Keratinocyte (primary cell): Measurements from ENCODE around the gene TFAP2E. TPM values are rescaled to one million over a fixed set of nuclear protein-coding genes. Genes with fewer than 3 reads are reported as not detected.

Source experiments
- DNase-seq: peaks from one replicate; pipeline ENCODE4 v3.0.0-alpha.2; 2011; ENCODE audit warnings: low read depth, missing footprints, low spot score
- FAIRE-seq: peaks from 2 replicates; lab custom pipeline; 2011; peaks lifted over from hg19 to GRCh38; lab: Jason Lieb, UNC
- H2AFZ ChIP-seq: 2 replicates; pipeline ENCODE4 v1.6.0; 2012; ENCODE audit warnings: low read length, control low read depth, inconsistent platforms; ENCODE audit not compliant: control insufficient read depth
- H3K27ac ChIP-seq: 2 replicates; pipeline ENCODE4 v1.5.1; 2011; ENCODE audit warnings: low read length; ENCODE audit not compliant: control insufficient read depth, insufficient read depth
- H3K27me3 ChIP-seq: 3 replicates; pipeline ENCODE4 v1.6.0; 2011; ENCODE audit warnings: low read length; ENCODE audit not compliant: control insufficient read depth, insufficient read depth; ENCODE audit errors: extremely low read depth
- H3K36me3 ChIP-seq, 2 experiments: 2 replicates in 1 of 2; 3 replicates in 1 of 2; pipeline ENCODE4 v1.5.1; 2011; ENCODE audit warnings: low read length in 2 of 2, mild to moderate bottlenecking in 1 of 2; ENCODE audit not compliant: control insufficient read depth in 2 of 2, insufficient read depth in 2 of 2; ENCODE audit errors: extremely low read depth in 1 of 2
- H3K4me1 ChIP-seq: 3 replicates; pipeline ENCODE4 v1.5.1; 2011; ENCODE audit warnings: low read length; ENCODE audit not compliant: control insufficient read depth, insufficient read depth; ENCODE audit errors: extremely low read depth
- H3K4me2 ChIP-seq: 3 replicates; pipeline ENCODE4 v1.6.0; 2011; ENCODE audit warnings: low read depth, low read length; ENCODE audit not compliant: control insufficient read depth, insufficient read depth; ENCODE audit errors: extremely low read depth
- H3K4me3 ChIP-seq, 3 experiments: fragments of 200-600 bp in 1 of 3; sonication (generic) in 1 of 3; 2 replicates in 2 of 3; 3 replicates in 1 of 3; pipeline ENCODE4 v1.5.1; 2011 to 2016; ENCODE audit warnings: low read length in 3 of 3, mild to moderate bottlenecking in 3 of 3, control low read depth in 2 of 3, inconsistent platforms in 1 of 3, low read depth in 1 of 3, mixed read lengths in 1 of 3, mixed run types in 1 of 3, moderate library complexity in 1 of 3; ENCODE audit not compliant: control insufficient read depth in 2 of 3, insufficient read depth in 2 of 3; ENCODE audit errors: extremely low read depth in 1 of 3
- H3K79me2 ChIP-seq: 2 replicates; pipeline ENCODE4 v1.6.0; 2012; ENCODE audit warnings: low read length; ENCODE audit not compliant: control insufficient read depth, insufficient read depth
- H3K9ac ChIP-seq: 3 replicates; pipeline ENCODE4 v1.6.0; 2011; ENCODE audit warnings: low read length; ENCODE audit not compliant: control insufficient read depth, insufficient read depth; ENCODE audit errors: extremely low read depth
- H3K9me1 ChIP-seq: 3 replicates; pipeline ENCODE4 v1.6.0; 2011; ENCODE audit warnings: low read length; ENCODE audit not compliant: control insufficient read depth, insufficient read depth; ENCODE audit errors: extremely low read depth
- H3K9me3 ChIP-seq: 2 replicates; pipeline ENCODE4 v1.5.1; 2012; ENCODE audit warnings: low read depth, low read length; ENCODE audit not compliant: control insufficient read depth
- H4K20me1 ChIP-seq: 3 replicates; pipeline ENCODE4 v1.6.0; 2011; ENCODE audit warnings: low read length; ENCODE audit not compliant: control insufficient read depth, insufficient read depth; ENCODE audit errors: extremely low read depth
- EZH2 ChIP-seq: IDR thresholded peaks from one replicate; pipeline ENCODE4 v1.6.1; 2012; ENCODE audit warnings: inconsistent platforms, mild to moderate bottlenecking, low read length, moderate library complexity
- dilution Hi-C: fragments of 300-500 bp; cut with MboI; formaldehyde crosslinking; loops from one replicate; pipeline ENCODE4 v1.7.0; 2020; ENCODE audit warnings: low sequenced_read_pairs; ENCODE audit not compliant: extremely low pct_ligation_motif_present
- polyA plus RNA-seq, 5 experiments: library from polyadenylated mRNA; depleted of rRNA in 3 of 5; stranded (reverse) in 3 of 5; stranded (forward) in 1 of 5; unstranded in 1 of 5; fragments of >200 nt; gene quantifications; 1 replicate in 1 of 5; 2 replicates in 3 of 5; 3 replicates in 1 of 5; pipeline versions ENCODE4 v1.2.1 to v1.2.3, GENCODE V29; 2011 to 2012; ENCODE audit warnings: missing spikeins in 2 of 5, low read depth in 1 of 5, low replicate concordance in 1 of 5
- TF ChIP-seq, protein P1 (sequence below), 3 experiments: IDR thresholded peaks in 1 of 3; conservative IDR thresholded peaks in 1 of 3; optimal IDR thresholded peaks in 1 of 3; 2 replicates in 2 of 3; 3 replicates in 1 of 3; pipeline versions ENCODE3 to v1.5.1; 2011; ENCODE audit warnings: low read length in 3 of 3, mild to moderate bottlenecking in 3 of 3, moderate library complexity in 2 of 3, control low read depth in 1 of 3, inconsistent platforms in 1 of 3; ENCODE audit not compliant: insufficient read depth in 2 of 3; ENCODE audit errors: extremely low read depth in 1 of 3

Gene TFAP2E
- polyA plus RNA-seq, 1 donor (not counting 4 experiments of a cell fraction or from before 2014, with no cell fraction given): 0.26 TPM

DNA sequence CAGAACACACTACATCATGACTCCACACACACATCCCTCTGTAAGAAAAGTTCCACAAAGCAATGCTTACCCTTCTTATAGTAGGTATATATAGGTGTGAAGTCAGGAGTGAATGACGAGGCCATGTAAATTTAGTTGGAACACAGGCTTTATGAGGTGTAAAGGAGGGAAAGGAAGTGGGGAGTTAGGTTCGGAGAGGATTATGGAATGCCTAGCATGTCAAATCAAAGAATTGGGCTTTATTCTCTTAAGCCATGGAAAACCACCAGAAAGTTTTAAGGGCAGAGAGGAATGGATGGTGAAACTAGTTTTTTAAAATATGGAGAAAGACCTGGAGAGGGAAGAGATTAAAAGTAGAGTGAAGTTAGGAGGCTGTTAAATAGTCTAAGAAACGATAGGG, 26.3 kb downstream of the TFAP2E start:
- Histone ChIP-seq H3K4me1 (no peaks in the 10 kb centered on the region), H4K20me1 (no peaks in the 10 kb centered on the region), H3K36me3 (peaks cover 16 to 22% of the 10 kb centered on the region in 2 experiments), H3K9me3 (no peaks in the 10 kb centered on the region), H3K4me3 (no peak overlapping the region), H3K27me3 (no peaks in the 10 kb centered on the region), H3K79me2 (no peaks in the 10 kb centered on the region), H3K9me1 (no peaks in the 10 kb centered on the region), H3K9ac (no peak overlapping the region), H3K27ac (no peak overlapping the region), H3K4me2 (no peak overlapping the region), H2AFZ (no peak overlapping the region)
- DNase-seq: no peak
- no peak for TF ChIP-seq EZH2
- TF ChIP-seq, protein P1, sequence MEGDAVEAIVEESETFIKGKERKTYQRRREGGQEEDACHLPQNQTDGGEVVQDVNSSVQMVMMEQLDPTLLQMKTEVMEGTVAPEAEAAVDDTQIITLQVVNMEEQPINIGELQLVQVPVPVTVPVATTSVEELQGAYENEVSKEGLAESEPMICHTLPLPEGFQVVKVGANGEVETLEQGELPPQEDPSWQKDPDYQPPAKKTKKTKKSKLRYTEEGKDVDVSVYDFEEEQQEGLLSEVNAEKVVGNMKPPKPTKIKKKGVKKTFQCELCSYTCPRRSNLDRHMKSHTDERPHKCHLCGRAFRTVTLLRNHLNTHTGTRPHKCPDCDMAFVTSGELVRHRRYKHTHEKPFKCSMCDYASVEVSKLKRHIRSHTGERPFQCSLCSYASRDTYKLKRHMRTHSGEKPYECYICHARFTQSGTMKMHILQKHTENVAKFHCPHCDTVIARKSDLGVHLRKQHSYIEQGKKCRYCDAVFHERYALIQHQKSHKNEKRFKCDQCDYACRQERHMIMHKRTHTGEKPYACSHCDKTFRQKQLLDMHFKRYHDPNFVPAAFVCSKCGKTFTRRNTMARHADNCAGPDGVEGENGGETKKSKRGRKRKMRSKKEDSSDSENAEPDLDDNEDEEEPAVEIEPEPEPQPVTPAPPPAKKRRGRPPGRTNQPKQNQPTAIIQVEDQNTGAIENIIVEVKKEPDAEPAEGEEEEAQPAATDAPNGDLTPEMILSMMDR (optimal IDR thresholded peaks at IDR 0.05 in 1 of 3, IDR thresholded peaks at IDR 0.05 in 1 of 3, conservative IDR thresholded peaks at IDR 0.05 in 1 of 3; ENCODE audit: extremely low read depth in 1 of 3, insufficient read depth in 2 of 3, low read length in 3 of 3): no peak
- dilution Hi-C loops: no loop called here
- no peak for FAIRE-seq

DNA sequence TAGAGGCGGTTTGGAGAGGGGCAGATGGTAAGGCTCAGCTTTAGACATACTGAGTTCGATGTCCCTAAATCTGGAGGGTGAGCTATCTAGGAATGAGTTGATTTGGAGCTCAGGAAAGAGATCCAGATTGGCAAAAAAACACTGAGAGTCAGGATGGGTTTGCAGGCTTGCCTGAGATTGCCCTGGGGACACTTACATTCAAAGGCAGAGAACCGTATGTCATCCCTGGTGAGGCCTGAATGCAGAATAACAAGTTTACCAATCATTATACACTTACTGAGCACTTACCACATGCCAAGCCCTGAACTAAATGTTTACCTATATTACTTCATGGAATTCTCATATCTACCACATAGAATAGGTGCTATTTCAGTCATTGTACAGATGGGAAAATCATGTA, 27.5 kb downstream of the TFAP2E start:
- Histone ChIP-seq H3K27me3 (no peaks in the 10 kb centered on the region), H3K9ac (no peak overlapping the region), H3K4me1 (peaks cover 2% of the 10 kb centered on the region), H3K36me3 (peaks cover 24% of the 10 kb centered on the region in 2 experiments), H3K27ac (no peak overlapping the region), H3K79me2 (peaks cover under 1% of the 10 kb centered on the region), H3K4me2 (no peak overlapping the region), H3K9me1 (peaks cover 3% of the 10 kb centered on the region), H3K4me3 (no peak overlapping the region), H3K9me3 (no peaks in the 10 kb centered on the region), H4K20me1 (no peaks in the 10 kb centered on the region), H2AFZ (no peak overlapping the region)
- FAIRE-seq: no peak
- DNase-seq: no peak
- no peak for TF ChIP-seq EZH2
- TF ChIP-seq, protein P1 (optimal IDR thresholded peaks at IDR 0.05 in 1 of 3, IDR thresholded peaks at IDR 0.05 in 1 of 3, conservative IDR thresholded peaks at IDR 0.05 in 1 of 3; ENCODE audit: extremely low read depth in 1 of 3, insufficient read depth in 2 of 3, low read length in 3 of 3): no peak
- dilution Hi-C loops: no loop called here
